MM.1S (cell line): Measurements from ENCODE around the gene ZCCHC8.

Experiments used
- DNase-seq: peaks from one replicate; pipeline ENCODE4 v3.0.0-alpha.2; 2015
- H2AFZ ChIP-seq: fragments of 300-600 bp; sonication (generic); 2 replicates; pipeline ENCODE4 v1.6.0; 2016; ENCODE audit warnings: antibody characterized with exemption, low read length
- H3F3A ChIP-seq: fragments of 300-600 bp; sonication (generic); 2 replicates; pipeline ENCODE4 v1.6.1; 2016; ENCODE audit warnings: mild to moderate bottlenecking, antibody characterized with exemption, low read length, moderate library complexity, mixed read lengths; ENCODE audit not compliant: insufficient read depth
- H3K27ac ChIP-seq: fragments of 300-600 bp; sonication (generic); 2 replicates; pipeline ENCODE4 v1.5.1; 2016; ENCODE audit warnings: mild to moderate bottlenecking, low read length
- H3K27me3 ChIP-seq: fragments of 300-600 bp; sonication (generic); replicated peaks from 2 replicates; pipeline ENCODE4 v1.6.0; 2016; ENCODE audit warnings: low read length; ENCODE audit not compliant: insufficient read depth
- H3K36me3 ChIP-seq: fragments of 300-600 bp; sonication (generic); replicated peaks from 2 replicates; pipeline ENCODE4 v1.6.1; 2016; ENCODE audit warnings: mild to moderate bottlenecking, low read length, mixed read lengths; ENCODE audit not compliant: insufficient read depth
- H3K4me1 ChIP-seq: fragments of 300-600 bp; sonication (generic); 2 replicates; pipeline ENCODE4 v1.6.1; 2016; ENCODE audit warnings: low read length, mixed read lengths
- H3K4me2 ChIP-seq: fragments of 300-600 bp; sonication (generic); 2 replicates; pipeline ENCODE4 v1.6.0; 2016; ENCODE audit warnings: low read depth, low read length
- H3K4me3 ChIP-seq: fragments of 300-600 bp; sonication (generic); 2 replicates; pipeline ENCODE4 v1.5.1; 2016; ENCODE audit warnings: low read length, mixed read lengths
- H3K79me2 ChIP-seq: fragments of 300-600 bp; sonication (generic); 2 replicates; pipeline ENCODE4 v1.6.1; 2016; ENCODE audit warnings: mixed run types, low read length, mixed read lengths
- H3K9ac ChIP-seq: fragments of 300-600 bp; sonication (generic); 2 replicates; pipeline ENCODE4 v1.6.1; 2016; ENCODE audit warnings: low read length, mixed read lengths
- H3K9me2 ChIP-seq: fragments of 300-600 bp; sonication (generic); replicated peaks from 2 replicates; pipeline ENCODE4 v1.6.1; 2016; ENCODE audit warnings: mild to moderate bottlenecking, low read length, mixed read lengths; ENCODE audit not compliant: insufficient read depth
- H3K9me3 ChIP-seq: fragments of 300-600 bp; sonication (generic); replicated peaks from 2 replicates; pipeline ENCODE4 v1.6.1; 2016; ENCODE audit warnings: mild to moderate bottlenecking, low read length, mixed read lengths; ENCODE audit not compliant: insufficient read depth
- H4K20me1 ChIP-seq: fragments of 300-600 bp; sonication (generic); 2 replicates; pipeline ENCODE4 v1.6.1; 2016; ENCODE audit warnings: mild to moderate bottlenecking, low read length, moderate library complexity, mixed read lengths; ENCODE audit not compliant: insufficient read depth
- EZH2 ChIP-seq: fragments of 300-600 bp; sonication (generic); optimal IDR thresholded peaks from 2 replicates; pipeline ENCODE3; 2017; ENCODE audit warnings: low read depth, mild to moderate bottlenecking, antibody characterized with exemption, low read length, mixed read lengths
- EZH2phosphoT487 ChIP-seq: fragments of 300-600 bp; sonication (generic); IDR thresholded peaks from 2 replicates; pipeline ENCODE4 v1.6.1; 2018; ENCODE audit warnings: antibody characterized with exemption, low read length
- TF ChIP-seq, protein P1 (sequence below): fragments of 300-600 bp; sonication (generic); IDR thresholded peaks from 2 replicates; pipeline ENCODE4 v1.5.1; 2016; ENCODE audit warnings: antibody characterized with exemption, low read length, mixed read lengths

The ZCCHC8 gene

DNA sequence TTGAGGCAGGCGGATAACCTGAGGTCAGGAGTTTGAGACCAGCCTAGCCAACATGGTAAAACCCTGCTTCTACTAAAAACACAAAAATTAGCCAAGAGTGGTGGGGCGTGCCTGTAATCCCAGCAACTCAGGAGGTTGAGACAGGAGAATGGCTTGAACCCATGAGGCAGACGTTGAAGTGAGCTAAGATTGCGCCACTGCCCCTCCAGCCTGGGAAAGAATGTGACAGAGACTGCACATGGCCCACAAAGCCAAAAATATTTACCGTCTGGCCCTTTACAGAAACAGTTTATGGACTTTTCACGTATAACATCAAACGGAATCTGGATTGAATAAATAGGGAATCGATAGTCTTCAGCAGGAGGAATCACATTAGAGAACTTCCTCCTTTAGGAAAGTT is 22.5 kb upstream of the ZCCHC8 start:
- TF ChIP-seq EZH2 (no peak), EZH2phosphoT487 (no peak)
- TF ChIP-seq, protein P1, sequence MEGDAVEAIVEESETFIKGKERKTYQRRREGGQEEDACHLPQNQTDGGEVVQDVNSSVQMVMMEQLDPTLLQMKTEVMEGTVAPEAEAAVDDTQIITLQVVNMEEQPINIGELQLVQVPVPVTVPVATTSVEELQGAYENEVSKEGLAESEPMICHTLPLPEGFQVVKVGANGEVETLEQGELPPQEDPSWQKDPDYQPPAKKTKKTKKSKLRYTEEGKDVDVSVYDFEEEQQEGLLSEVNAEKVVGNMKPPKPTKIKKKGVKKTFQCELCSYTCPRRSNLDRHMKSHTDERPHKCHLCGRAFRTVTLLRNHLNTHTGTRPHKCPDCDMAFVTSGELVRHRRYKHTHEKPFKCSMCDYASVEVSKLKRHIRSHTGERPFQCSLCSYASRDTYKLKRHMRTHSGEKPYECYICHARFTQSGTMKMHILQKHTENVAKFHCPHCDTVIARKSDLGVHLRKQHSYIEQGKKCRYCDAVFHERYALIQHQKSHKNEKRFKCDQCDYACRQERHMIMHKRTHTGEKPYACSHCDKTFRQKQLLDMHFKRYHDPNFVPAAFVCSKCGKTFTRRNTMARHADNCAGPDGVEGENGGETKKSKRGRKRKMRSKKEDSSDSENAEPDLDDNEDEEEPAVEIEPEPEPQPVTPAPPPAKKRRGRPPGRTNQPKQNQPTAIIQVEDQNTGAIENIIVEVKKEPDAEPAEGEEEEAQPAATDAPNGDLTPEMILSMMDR = no peak
- H3K9ac ChIP-seq = no peak overlapping the region
- H4K20me1 ChIP-seq = peaks cover 9% of the 10 kb centered on the region; the same call in 1 of the 2 replicates
- no peak for DNase-seq
- H3K79me2 ChIP-seq = peaks cover 92% of the 10 kb centered on the region
- H3K9me2 ChIP-seq = no peaks in the 10 kb centered on the region
- no peak overlapping the region for H2AFZ ChIP-seq
- no peaks in the 10 kb centered on the region; the same call in none of the 2 replicates for H3K36me3 ChIP-seq
- H3K9me3 ChIP-seq = no peaks in the 10 kb centered on the region
- peak overlapping the region; percentile 53; the same call in 1 of the 2 replicates for H3K4me2 ChIP-seq
- H3K27me3 ChIP-seq = no peaks in the 10 kb centered on the region
- no peak overlapping the region for H3K27ac ChIP-seq
- no peak overlapping the region for H3K4me3 ChIP-seq
- H3K4me1 ChIP-seq = peaks cover 5% of the 10 kb centered on the region; the same call in 1 of the 2 replicates
- H3F3A ChIP-seq = peaks cover 3% of the 10 kb centered on the region; the same call in 1 of the 2 replicates

- no peak for DNase-seq
- H3K9me2 ChIP-seq = no peaks in the 10 kb centered on the region
- peaks cover 6% of the 10 kb centered on the region for H3K36me3 ChIP-seq
- no peaks in the 10 kb centered on the region for H3K9me3 ChIP-seq
- no peaks in the 10 kb centered on the region for H3K27me3 ChIP-seq
- H3F3A ChIP-seq = peaks cover 3% of the 10 kb centered on the region; the same call in 1 of the 2 replicates
- TF ChIP-seq EZH2phosphoT487 (no peak), EZH2 (no peak)
- TF ChIP-seq, protein P1 = no peak
- H3K4me3 ChIP-seq = no peak overlapping the region
- no peaks in the 10 kb centered on the region for H3K4me1 ChIP-seq
- H3K79me2 ChIP-seq = peaks cover 88% of the 10 kb centered on the region
- peaks cover 9% of the 10 kb centered on the region; the same call in 1 of the 2 replicates for H4K20me1 ChIP-seq
- H2AFZ ChIP-seq = no peak overlapping the region
- no peak overlapping the region for H3K9ac ChIP-seq
- no peak overlapping the region for H3K4me2 ChIP-seq
- no peak overlapping the region for H3K27ac ChIP-seq
These were observed 19.9 kb upstream of the ZCCHC8 start for GRCh38 chr12:122520676-122521075.

DNA sequence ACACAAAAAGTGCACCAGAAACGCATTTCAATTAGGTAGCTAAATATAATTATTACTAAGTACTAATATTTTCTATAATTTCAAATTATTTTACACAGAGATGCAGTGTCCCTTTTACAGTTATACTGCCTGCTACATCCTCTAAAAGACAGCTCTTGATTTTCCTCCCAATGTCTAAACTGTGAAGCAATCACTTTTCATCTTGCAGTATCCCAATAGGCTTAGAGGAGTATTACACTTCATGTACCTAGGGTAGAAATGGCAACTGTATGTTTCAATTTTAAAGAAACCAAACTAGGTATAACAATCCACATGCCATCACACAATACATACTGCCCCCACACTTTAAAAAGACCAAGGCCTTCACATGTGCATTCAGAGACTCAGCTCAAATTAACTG is 18.7 kb upstream of the ZCCHC8 start:
- Histone ChIP-seq H3K4me1 (no peaks in the 10 kb centered on the region), H3F3A (peaks cover 3% of the 10 kb centered on the region; the same call in 1 of the 2 replicates), H3K27me3 (no peaks in the 10 kb centered on the region), H3K27ac (no peak overlapping the region), H3K9ac (no peak overlapping the region), H3K79me2 (peaks cover 88% of the 10 kb centered on the region), H3K36me3 (peaks cover 6% of the 10 kb centered on the region), H3K9me2 (no peaks in the 10 kb centered on the region), H4K20me1 (peaks cover 4% of the 10 kb centered on the region; the same call in 1 of the 2 replicates), H3K4me3 (no peak overlapping the region), H2AFZ (no peak overlapping the region), H3K4me2 (no peak overlapping the region), H3K9me3 (no peaks in the 10 kb centered on the region)
- DNase-seq = no peak
- TF ChIP-seq EZH2phosphoT487 = no peak
- TF ChIP-seq, protein P1 = no peak
- no peak for TF ChIP-seq EZH2
